ENCODE measurements around the gene SGCD. TPM values are rescaled to one million over a fixed set of nuclear protein-coding genes. Genes with fewer than 3 reads are reported as not detected.

Gene SGCD
- total and polyA plus RNA-seq, 3 donors from 2014 or later = 2.8 to 6.1 (median 5.0) TPM

DNA sequence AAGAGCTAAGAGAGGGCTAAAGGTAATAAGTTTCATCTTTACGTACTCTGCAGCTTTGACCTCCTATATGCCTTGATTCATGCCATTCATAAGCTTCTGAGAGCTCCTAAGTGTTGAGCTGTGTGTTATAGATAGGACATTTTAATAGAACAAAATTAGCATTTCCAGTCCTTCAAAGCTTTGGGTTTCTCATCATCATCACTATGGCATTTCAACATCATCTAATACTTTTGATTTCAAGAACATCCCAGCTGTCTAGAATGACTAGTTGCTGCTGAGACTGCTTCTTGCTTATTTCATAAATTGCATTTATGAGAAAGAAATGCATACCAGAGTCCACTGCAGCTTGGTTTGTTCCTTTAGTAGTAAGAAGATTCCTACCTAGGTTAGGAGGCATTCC lies 201.7 kb downstream of the SGCD start:
- Histone ChIP-seq H3K9me3 (no peaks in the 10 kb centered on the region), H3K36me3 (ENCODE audit: low read depth, missing control alignments) (no peaks in the 10 kb centered on the region), H3K27me3 (no peaks in the 10 kb centered on the region), H3K4me1 (no peaks in the 10 kb centered on the region), H3K4me3 (no peak overlapping the region), H3K27ac (no peak overlapping the region)
- intact Hi-C loops (cut with DNase I; ENCODE audit: low total_unique reads) = no loop called here
- no peak for TF ChIP-seq CTCF (IDR thresholded peaks at IDR 0.05)
- no peak for TF ChIP-seq POLR2A (IDR thresholded peaks at IDR 0.05)
- no peak for DNase-seq
- 88 to 100% methylated on average over 1 of the region's 1 CpG for WGBS, 2 donors

DNA sequence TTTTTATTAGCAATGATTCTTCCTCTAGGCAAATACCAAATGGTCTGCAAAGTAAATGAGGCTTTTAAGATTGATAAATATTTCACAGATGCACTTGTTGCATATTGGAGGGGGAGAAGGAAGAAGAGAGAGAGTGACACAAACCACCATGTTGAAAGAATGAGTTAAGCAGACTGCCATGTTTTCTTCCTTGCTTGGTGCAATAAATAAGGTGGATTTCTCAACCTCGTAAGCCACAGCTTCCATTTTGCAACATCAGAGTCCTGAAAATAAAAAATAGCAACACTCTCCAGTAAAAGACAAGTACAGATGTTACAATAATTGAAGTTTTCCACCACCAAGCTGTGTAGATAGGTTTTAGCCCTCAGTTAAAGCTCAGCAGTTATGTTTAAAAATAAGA lies 202.9 kb downstream of the SGCD start:
- no peak for TF ChIP-seq CTCF (IDR thresholded peaks at IDR 0.05)
- no peak for TF ChIP-seq POLR2A (IDR thresholded peaks at IDR 0.05)
- DNase-seq = no peak
- WGBS, 2 donors = 71 to 82% methylated on average over 1 of the region's 1 CpG

DNA sequence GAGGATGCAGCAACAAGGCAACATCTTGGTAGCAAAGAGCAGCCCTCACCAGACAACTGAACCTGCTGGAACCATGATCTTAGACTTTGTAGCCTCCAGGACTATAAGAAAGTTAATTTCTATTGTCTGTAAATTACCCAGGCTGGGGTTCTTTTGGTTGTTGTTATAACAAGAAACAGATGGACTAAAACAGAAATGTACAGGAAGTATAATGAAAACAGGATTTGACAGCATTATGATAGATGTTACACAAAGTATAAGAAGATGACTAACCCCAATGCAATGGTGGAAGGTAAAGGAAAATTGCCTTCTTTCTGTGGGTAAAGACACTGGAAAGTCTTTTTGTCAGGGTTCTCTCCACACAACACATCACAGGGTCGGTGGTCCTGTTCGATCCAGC lies 204.2 kb downstream of the SGCD start:
- no peak overlapping the region for H3K4me3 ChIP-seq
- TF ChIP-seq POLR2A (IDR thresholded peaks at IDR 0.05) = no peak
- TF ChIP-seq CTCF (IDR thresholded peaks at IDR 0.05) = no peak
- intact Hi-C loops (cut with DNase I; ENCODE audit: low total_unique reads) = no loop called here
- H3K27me3 ChIP-seq = no peaks in the 10 kb centered on the region
- no peaks in the 10 kb centered on the region for H3K36me3 ChIP-seq (ENCODE audit: low read depth, missing control alignments)
- 91 to 97% methylated on average over 2 of the region's 2 CpGs for WGBS, 2 donors
- H3K27ac ChIP-seq = no peak overlapping the region
- no peak for DNase-seq
- H3K9me3 ChIP-seq = no peaks in the 10 kb centered on the region
- H3K4me1 ChIP-seq = no peaks in the 10 kb centered on the region

More for the DNA sequence above, 202.9 kb downstream of the SGCD start:
- intact Hi-C loops (cut with DNase I; ENCODE audit: low total_unique reads) = no loop called here
- H3K4me3 ChIP-seq = no peak overlapping the region
- H3K36me3 ChIP-seq (ENCODE audit: low read depth, missing control alignments) = no peaks in the 10 kb centered on the region
- no peak overlapping the region for H3K27ac ChIP-seq
- H3K27me3 ChIP-seq = no peaks in the 10 kb centered on the region
- H3K4me1 ChIP-seq = no peaks in the 10 kb centered on the region
- no peaks in the 10 kb centered on the region for H3K9me3 ChIP-seq

DNA sequence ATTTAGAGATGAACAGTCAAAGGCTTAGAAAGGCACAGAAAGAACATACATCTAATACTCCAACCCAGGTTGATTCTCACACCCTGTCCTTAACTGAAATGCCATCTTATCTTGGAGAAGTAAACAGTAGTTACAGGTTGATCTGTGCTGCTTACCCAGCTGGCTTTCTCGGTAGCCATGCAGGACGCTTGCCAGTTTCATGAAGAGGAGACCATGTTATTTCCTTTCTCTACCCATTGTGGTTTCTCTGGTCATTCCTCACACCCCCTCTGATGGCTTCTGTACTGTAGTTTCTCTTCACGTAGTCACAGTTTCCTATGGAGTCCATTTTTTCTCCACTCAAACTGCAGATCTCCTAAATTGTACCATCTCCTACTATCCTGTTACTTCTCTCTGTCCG lies 206.0 kb downstream of the SGCD start:
- Histone ChIP-seq H3K4me1 (no peaks in the 10 kb centered on the region), H3K27ac (no peak overlapping the region), H3K4me3 (no peak overlapping the region), H3K27me3 (no peaks in the 10 kb centered on the region), H3K36me3 (ENCODE audit: low read depth, missing control alignments) (no peaks in the 10 kb centered on the region), H3K9me3 (no peaks in the 10 kb centered on the region)
- WGBS, 2 donors = 93 to 94% methylated on average over 4 of the region's 4 CpGs
- no peak for DNase-seq
- intact Hi-C loops (cut with DNase I; ENCODE audit: low total_unique reads) = no loop called here
- no peak for TF ChIP-seq POLR2A (IDR thresholded peaks at IDR 0.05)
- TF ChIP-seq CTCF (IDR thresholded peaks at IDR 0.05) = no peak

DNA sequence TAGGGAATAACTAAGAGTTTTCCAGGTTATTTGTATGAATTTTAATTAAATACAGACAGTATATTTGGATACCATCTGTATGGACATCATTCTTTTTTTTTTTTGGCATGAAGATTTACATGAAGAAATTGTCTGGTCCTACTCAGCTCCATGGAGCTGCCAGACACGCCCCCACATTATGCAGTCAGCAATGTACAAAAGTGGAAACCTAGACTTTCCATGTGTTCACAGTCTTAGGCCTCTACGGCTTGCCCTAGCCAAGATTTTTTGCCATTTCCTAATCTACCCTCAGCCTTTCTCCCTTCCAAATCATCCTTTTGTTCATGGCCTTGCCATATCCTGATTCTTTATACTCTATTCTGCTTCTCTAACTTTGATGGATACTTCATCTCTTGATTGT lies 207.1 kb downstream of the SGCD start:
- Histone ChIP-seq H3K9me3 (no peaks in the 10 kb centered on the region), H3K4me3 (no peak overlapping the region), H3K27ac (no peak overlapping the region), H3K36me3 (ENCODE audit: low read depth, missing control alignments) (no peaks in the 10 kb centered on the region), H3K27me3 (no peaks in the 10 kb centered on the region), H3K4me1 (no peaks in the 10 kb centered on the region)
- TF ChIP-seq CTCF (IDR thresholded peaks at IDR 0.05) = no peak
- no peak for TF ChIP-seq POLR2A (IDR thresholded peaks at IDR 0.05)
- 83 to 93% methylated on average over 2 of the region's 2 CpGs for WGBS, 2 donors
- intact Hi-C loops (cut with DNase I; ENCODE audit: low total_unique reads) = no loop called here
- DNase-seq = no peak
